A673 (cell line): ENCODE measurements around the gene EXOC1L.

Experiments used
- CTCF ChIP-seq: fragments of 300-800, 200-600 bp; sonication (generic); conservative IDR thresholded peaks from 2 replicates; pipeline ENCODE4 v1.5.1; 2017; ENCODE audit warnings: low read depth, mild to moderate bottlenecking, antibody characterized with exemption, low read length, moderate library complexity, mixed read lengths
- EZH2 ChIP-seq: fragments of 200-600 bp; sonication (generic); IDR thresholded peaks from 2 replicates; pipeline ENCODE4 v1.6.1; 2017; ENCODE audit warnings: borderline replicate concordance, low read depth, mild to moderate bottlenecking, mixed read lengths, antibody characterized with exemption, low read length; ENCODE audit not compliant: poor library complexity, severe bottlenecking

GRCh38 chr4:55834086-55834795, 14.7 kb downstream of the EXOC1L start:
- no peak for TF ChIP-seq CTCF
- no peak for TF ChIP-seq EZH2
